ENCODE results near the gene KSR2. TPM values are rescaled to one million over a fixed set of nuclear protein-coding genes. Genes with fewer than 3 reads are reported as not detected.

KSR2 gene
- total RNA-seq, 1 experiment from 2014 or later = 1.3 TPM

- Histone ChIP-seq H3K27ac (ENCODE audit: insufficient read length, low read depth, low read length) (no peak overlapping the region), H3K79me2 (ENCODE audit: insufficient read depth, low read length) (no peaks in the 10 kb centered on the region), H3K4me2 (ENCODE audit: insufficient read depth, insufficient read length, low read length) (no peak overlapping the region), H4K91ac (ENCODE audit: insufficient read length, low read depth, low read length) (no peak overlapping the region), H4K20me1 (ENCODE audit: control insufficient read depth, insufficient read depth, insufficient read length) (no peaks in the 10 kb centered on the region), H3K23ac (ENCODE audit: insufficient read length, low read depth, low read length) (no peak overlapping the region), H3K18ac (ENCODE audit: insufficient read length, low read depth, low read length) (no peak overlapping the region), H3K14ac (ENCODE audit: insufficient read depth, low read length) (no peak overlapping the region), H2AK5ac (ENCODE audit: insufficient read length, low read length) (no peak overlapping the region), H3T11ph (ENCODE audit: low read length) (no peak overlapping the region), H2AFZ (ENCODE audit: low read length) (no peak overlapping the region), H4K5ac (ENCODE audit: insufficient read length, low read depth, low read length) (no peak overlapping the region), H3K9me3 (ENCODE audit: control insufficient read depth, low read depth, low read length) (peaks cover 1% of the 10 kb centered on the region), H2BK20ac (ENCODE audit: low read depth, low read length, poor library complexity, severe bottlenecking) (no peak overlapping the region), H3K23me2 (ENCODE audit: insufficient read length, low read depth, low read length, poor library complexity, severe bottlenecking) (peaks cover 7% of the 10 kb centered on the region), H2BK15ac (ENCODE audit: low read depth, low read length) (no peak overlapping the region), H4K8ac (replicated peaks; ENCODE audit: insufficient read length, low read depth, low read length) (no peak overlapping the region), H3K79me1 (ENCODE audit: insufficient read depth, low read depth, low read length, poor library complexity, severe bottlenecking) (no peaks in the 10 kb centered on the region), H3K56ac (ENCODE audit: insufficient read length, low read depth, low read length) (no peak overlapping the region), H3K4ac (ENCODE audit: low read depth, low read length) (no peak overlapping the region), H2BK120ac (ENCODE audit: low read depth, low read length, poor library complexity, severe bottlenecking) (no peak overlapping the region), H3K4me1 (ENCODE audit: insufficient read depth, low read length) (peaks cover 3% of the 10 kb centered on the region; the same call in 1 of the 2 replicates), H3K27me3 (ENCODE audit: insufficient read depth, low read length) (no peaks in the 10 kb centered on the region), H3K9ac (ENCODE audit: extremely low read depth, insufficient read length, low read length) (no peak overlapping the region), H2BK12ac (ENCODE audit: insufficient read length, low read depth, low read length) (no peak overlapping the region), H2BK5ac (ENCODE audit: insufficient read length, low read length) (no peak overlapping the region)
- Mint-ChIP-seq H3K27ac (peak overlapping the region in 2 of 3 experiments; percentile 74 to 86; a peak in 3 of 7 replicates), H3K9me3 (no peaks in the 10 kb centered on the region), H3K4me3 (no peak overlapping the region), H3K4me1 (peaks cover 8 to 11% of the 10 kb centered on the region in 2 experiments), H3K27me3 (ENCODE audit: low read depth) (peaks cover 10% of the 10 kb centered on the region), H3K36me3 (ENCODE audit: insufficient read depth in 1 of 3, low read depth in 3 of 3) (no peaks in the 10 kb centered on the region; a peak in 1 of 7 replicates)
- DNase-seq = no peak
- no CpG with 5 or more reads among the region's 7 CpGs for WGBS (ENCODE audit: extremely low coverage, insufficient read length, low lambda C conversion rate)
- no peak for TF ChIP-seq CTCF (conservative IDR thresholded peaks at IDR 0.05)
Observed at GRCh38 chr12:117872546-117873169, 96.1 kb downstream of the KSR2 start.

All from H9 (cell line).